ENCODE measurements around the gene MEGF11. TPM values are rescaled to one million over a fixed set of nuclear protein-coding genes. Genes with fewer than 3 reads are reported as not detected.

Gene MEGF11
- total RNA-seq, 1 donor from 2014 or later = 0.25 TPM

- intact Hi-C loops (cut with DNase I) = no loop called here
- Histone ChIP-seq H3K4me3 (no peak overlapping the region), H3K27me3 (no peaks in the 10 kb centered on the region), H3K36me3 (no peaks in the 10 kb centered on the region), H3K27ac (no peak overlapping the region), H3K9me3 (no peaks in the 10 kb centered on the region), H3K4me1 (peaks cover 9% of the 10 kb centered on the region)
- DNase-seq (ENCODE audit: extremely low spot score in 2 of 2) = no peak
- TF ChIP-seq POLR2AphosphoS5 (IDR thresholded peaks at IDR 0.05; ENCODE audit: insufficient read depth in 1 of 2, low read depth in 1 of 2) = no peak
- TF ChIP-seq CTCF (IDR thresholded peaks at IDR 0.05) = no peak
- no peak for TF ChIP-seq POLR2A (IDR thresholded peaks at IDR 0.05)
Observed at GRCh38 chr15:66078196-66078928, 175.2 kb downstream of the MEGF11 start.

- TF ChIP-seq POLR2AphosphoS5 (IDR thresholded peaks at IDR 0.05; ENCODE audit: insufficient read depth in 1 of 2, low read depth in 1 of 2) (no peak), CTCF (IDR thresholded peaks at IDR 0.05) (no peak), POLR2A (IDR thresholded peaks at IDR 0.05) (no peak)
- peaks cover 9% of the 10 kb centered on the region for H3K4me1 ChIP-seq
- no peaks in the 10 kb centered on the region for H3K36me3 ChIP-seq
- intact Hi-C loops (cut with DNase I) = no loop called here
- no peak overlapping the region for H3K4me3 ChIP-seq
- no peaks in the 10 kb centered on the region for H3K9me3 ChIP-seq
- H3K27me3 ChIP-seq = no peaks in the 10 kb centered on the region
- no peak overlapping the region for H3K27ac ChIP-seq
- DNase-seq (ENCODE audit: extremely low spot score in 2 of 2) = no peak
Observed at GRCh38 chr15:66077320-66077663, 176.3 kb downstream of the MEGF11 start.

- H3K9me3 ChIP-seq = no peaks in the 10 kb centered on the region
- TF ChIP-seq CTCF (IDR thresholded peaks at IDR 0.05) = no peak
- TF ChIP-seq POLR2A (IDR thresholded peaks at IDR 0.05) = no peak
- TF ChIP-seq POLR2AphosphoS5 (IDR thresholded peaks at IDR 0.05; ENCODE audit: insufficient read depth in 1 of 2, low read depth in 1 of 2) = no peak
- no peaks in the 10 kb centered on the region for H3K36me3 ChIP-seq
- intact Hi-C loops (cut with DNase I) = no loop called here
- H3K4me3 ChIP-seq = no peak overlapping the region
- H3K4me1 ChIP-seq = peaks cover 9% of the 10 kb centered on the region
- no peaks in the 10 kb centered on the region for H3K27me3 ChIP-seq
- H3K27ac ChIP-seq = no peak overlapping the region
- no peak for DNase-seq (ENCODE audit: extremely low spot score in 2 of 2)
Observed at GRCh38 chr15:66076591-66077319, 176.8 kb downstream of the MEGF11 start.

GRCh38 chr15:66075947-66076346, 177.6 kb downstream of the MEGF11 start:
- Histone ChIP-seq H3K27me3 (no peaks in the 10 kb centered on the region), H3K9me3 (no peaks in the 10 kb centered on the region), H3K27ac (no peak overlapping the region), H3K4me3 (no peak overlapping the region), H3K4me1 (peaks cover 7% of the 10 kb centered on the region), H3K36me3 (no peaks in the 10 kb centered on the region)
- no peak for DNase-seq (ENCODE audit: extremely low spot score in 2 of 2)
- intact Hi-C loops (cut with DNase I) = no loop called here
- TF ChIP-seq POLR2A (IDR thresholded peaks at IDR 0.05) (no peak), CTCF (IDR thresholded peaks at IDR 0.05) (no peak), POLR2AphosphoS5 (IDR thresholded peaks at IDR 0.05; ENCODE audit: insufficient read depth in 1 of 2, low read depth in 1 of 2) (no peak)
